ENCODE data around the gene SLC25A6.

Gene SLC25A6

DNA sequence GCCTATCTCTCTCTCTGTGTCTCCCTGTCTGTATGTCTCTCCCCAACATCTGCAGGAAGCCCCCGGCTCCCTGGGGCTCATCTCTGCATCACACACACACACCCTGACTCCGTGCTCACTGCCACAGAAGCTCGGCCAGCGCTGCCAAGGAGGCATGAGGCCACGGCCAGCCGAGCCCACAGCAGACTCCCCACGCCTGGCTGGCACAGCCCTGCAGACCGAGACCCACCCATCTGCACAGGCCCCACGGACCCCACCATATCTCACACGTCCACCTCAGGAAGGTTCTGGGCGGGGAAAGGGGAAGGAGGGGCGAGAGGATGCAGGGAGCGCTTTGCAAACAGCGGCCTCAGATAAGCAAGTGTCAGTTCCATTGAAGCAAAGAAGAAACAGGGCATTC is 28.5 kb upstream of the SLC25A6 start:
- Histone ChIP-seq H3K9ac (no peak overlapping the region), H3K4me2 (no peak overlapping the region), H3K4me1 (ENCODE audit: low read depth, poor library complexity, severe bottlenecking) (no peaks in the 10 kb centered on the region), H3K4me3 (IDR thresholded peaks at IDR 0.05; ENCODE audit: insufficient read depth, low read depth, low read length) (no peak overlapping the region), H4K20me1 (ENCODE audit: insufficient read depth) (no peaks in the 10 kb centered on the region), H3K36me3 (ENCODE audit: insufficient read depth) (no peaks in the 10 kb centered on the region), H3K27ac (no peak overlapping the region), H2AFZ (ENCODE audit: low read depth) (no peak overlapping the region), H3K79me2 (ENCODE audit: insufficient read depth, low read depth) (no peaks in the 10 kb centered on the region), H3K27me3 (ENCODE audit: insufficient read depth, low read depth) (no peaks in the 10 kb centered on the region)
- TF ChIP-seq, protein P1, sequence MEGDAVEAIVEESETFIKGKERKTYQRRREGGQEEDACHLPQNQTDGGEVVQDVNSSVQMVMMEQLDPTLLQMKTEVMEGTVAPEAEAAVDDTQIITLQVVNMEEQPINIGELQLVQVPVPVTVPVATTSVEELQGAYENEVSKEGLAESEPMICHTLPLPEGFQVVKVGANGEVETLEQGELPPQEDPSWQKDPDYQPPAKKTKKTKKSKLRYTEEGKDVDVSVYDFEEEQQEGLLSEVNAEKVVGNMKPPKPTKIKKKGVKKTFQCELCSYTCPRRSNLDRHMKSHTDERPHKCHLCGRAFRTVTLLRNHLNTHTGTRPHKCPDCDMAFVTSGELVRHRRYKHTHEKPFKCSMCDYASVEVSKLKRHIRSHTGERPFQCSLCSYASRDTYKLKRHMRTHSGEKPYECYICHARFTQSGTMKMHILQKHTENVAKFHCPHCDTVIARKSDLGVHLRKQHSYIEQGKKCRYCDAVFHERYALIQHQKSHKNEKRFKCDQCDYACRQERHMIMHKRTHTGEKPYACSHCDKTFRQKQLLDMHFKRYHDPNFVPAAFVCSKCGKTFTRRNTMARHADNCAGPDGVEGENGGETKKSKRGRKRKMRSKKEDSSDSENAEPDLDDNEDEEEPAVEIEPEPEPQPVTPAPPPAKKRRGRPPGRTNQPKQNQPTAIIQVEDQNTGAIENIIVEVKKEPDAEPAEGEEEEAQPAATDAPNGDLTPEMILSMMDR (conservative IDR thresholded peaks at IDR 0.05; ENCODE audit: low read depth, low read length) = no peak

DNA sequence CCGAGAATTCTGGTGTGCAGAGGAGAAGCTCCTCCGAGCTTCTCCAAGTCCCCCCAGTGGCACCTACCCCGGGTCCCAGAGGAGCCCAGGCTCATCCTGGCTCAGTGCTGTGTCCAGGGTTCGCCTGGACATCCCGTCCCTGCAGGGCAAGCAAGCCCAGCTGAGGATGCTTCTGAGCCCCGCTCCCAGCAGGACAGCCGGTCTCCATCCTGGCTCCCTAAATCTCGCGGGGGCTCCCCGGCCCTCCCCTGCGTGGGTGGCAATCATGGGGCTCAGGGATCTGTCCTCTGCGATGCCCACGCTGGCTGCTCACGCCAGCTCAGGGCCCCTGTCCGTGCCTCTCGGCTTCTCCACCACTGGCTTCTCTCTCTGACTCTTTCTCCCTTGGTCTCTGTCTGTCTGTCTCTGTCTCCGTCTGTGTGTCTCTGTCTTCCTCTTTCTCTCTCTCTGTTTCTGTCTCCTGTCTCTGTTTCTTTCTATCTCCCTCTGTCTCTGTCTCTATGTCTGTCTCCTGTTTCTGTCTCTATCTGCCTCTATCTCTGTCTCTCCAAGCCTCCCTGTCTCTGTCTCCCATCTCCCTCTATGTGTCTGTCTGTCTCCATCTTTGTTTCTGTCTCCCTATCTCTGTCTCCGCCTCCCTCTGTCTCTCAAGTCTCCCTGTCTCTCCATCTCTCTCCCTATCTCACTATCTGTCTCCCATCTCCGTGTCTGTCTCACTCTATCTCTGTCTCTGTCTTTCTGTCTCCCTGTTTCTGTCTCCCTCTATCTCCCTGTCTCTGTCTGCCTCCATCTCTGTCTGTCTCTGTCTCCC is 27.8 kb upstream of the SLC25A6 start:
- Histone ChIP-seq H4K20me1 (ENCODE audit: insufficient read depth) (no peaks in the 10 kb centered on the region), H3K4me3 (IDR thresholded peaks at IDR 0.05; ENCODE audit: insufficient read depth, low read depth, low read length) (no peak overlapping the region), H3K27me3 (ENCODE audit: insufficient read depth, low read depth) (no peaks in the 10 kb centered on the region), H3K79me2 (ENCODE audit: insufficient read depth, low read depth) (no peaks in the 10 kb centered on the region), H3K36me3 (ENCODE audit: insufficient read depth) (no peaks in the 10 kb centered on the region), H3K27ac (no peak overlapping the region), H3K9ac (no peak overlapping the region), H3K4me2 (no peak overlapping the region), H2AFZ (ENCODE audit: low read depth) (no peak overlapping the region), H3K4me1 (ENCODE audit: low read depth, poor library complexity, severe bottlenecking) (no peaks in the 10 kb centered on the region)
- TF ChIP-seq, protein P1 (conservative IDR thresholded peaks at IDR 0.05; ENCODE audit: low read depth, low read length) = no peak

DNA sequence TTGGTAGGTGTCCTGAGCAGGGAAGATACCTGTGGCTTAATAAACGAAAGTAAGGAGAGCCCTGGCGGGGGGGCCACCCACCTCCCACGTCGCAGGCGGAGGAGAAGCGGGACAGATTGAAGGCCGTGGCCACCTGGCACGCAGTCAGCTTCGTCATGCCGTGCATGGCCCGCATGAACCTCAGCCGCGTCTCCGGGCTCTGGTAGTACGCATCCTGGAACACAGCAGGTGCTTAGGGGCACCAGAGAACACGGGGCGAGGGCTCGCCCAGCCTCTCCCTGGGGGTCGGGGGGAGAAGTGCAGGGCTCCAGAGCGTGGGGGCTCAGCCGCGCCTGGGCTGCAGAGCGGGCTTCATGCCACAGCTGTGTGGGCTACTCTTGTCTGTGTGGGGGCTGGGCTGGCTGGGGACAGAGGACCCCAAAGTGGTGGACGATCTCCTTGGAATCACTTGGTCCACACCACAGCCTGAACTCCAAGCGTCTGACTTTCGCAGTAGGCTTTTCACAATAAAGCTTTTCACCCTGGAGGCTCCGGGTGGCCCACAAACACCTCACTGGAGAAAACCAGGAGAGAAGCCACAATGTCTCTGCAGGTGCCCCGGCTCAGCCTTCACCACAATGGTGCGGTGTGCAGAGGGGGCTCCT is 27.1 kb upstream of the SLC25A6 start:
- H2AFZ ChIP-seq (ENCODE audit: low read depth) = no peak overlapping the region
- H3K4me2 ChIP-seq = no peak overlapping the region
- no peaks in the 10 kb centered on the region for H3K4me1 ChIP-seq (ENCODE audit: low read depth, poor library complexity, severe bottlenecking)
- no peaks in the 10 kb centered on the region for H3K27me3 ChIP-seq (ENCODE audit: insufficient read depth, low read depth)
- H4K20me1 ChIP-seq (ENCODE audit: insufficient read depth) = no peaks in the 10 kb centered on the region
- no peaks in the 10 kb centered on the region for H3K36me3 ChIP-seq (ENCODE audit: insufficient read depth)
- TF ChIP-seq, protein P1 (conservative IDR thresholded peaks at IDR 0.05; ENCODE audit: low read depth, low read length) = no peak
- no peaks in the 10 kb centered on the region for H3K79me2 ChIP-seq (ENCODE audit: insufficient read depth, low read depth)
- no peak overlapping the region for H3K27ac ChIP-seq
- no peak overlapping the region for H3K4me3 ChIP-seq (IDR thresholded peaks at IDR 0.05; ENCODE audit: insufficient read depth, low read depth, low read length)
- no peak overlapping the region for H3K9ac ChIP-seq

DNA sequence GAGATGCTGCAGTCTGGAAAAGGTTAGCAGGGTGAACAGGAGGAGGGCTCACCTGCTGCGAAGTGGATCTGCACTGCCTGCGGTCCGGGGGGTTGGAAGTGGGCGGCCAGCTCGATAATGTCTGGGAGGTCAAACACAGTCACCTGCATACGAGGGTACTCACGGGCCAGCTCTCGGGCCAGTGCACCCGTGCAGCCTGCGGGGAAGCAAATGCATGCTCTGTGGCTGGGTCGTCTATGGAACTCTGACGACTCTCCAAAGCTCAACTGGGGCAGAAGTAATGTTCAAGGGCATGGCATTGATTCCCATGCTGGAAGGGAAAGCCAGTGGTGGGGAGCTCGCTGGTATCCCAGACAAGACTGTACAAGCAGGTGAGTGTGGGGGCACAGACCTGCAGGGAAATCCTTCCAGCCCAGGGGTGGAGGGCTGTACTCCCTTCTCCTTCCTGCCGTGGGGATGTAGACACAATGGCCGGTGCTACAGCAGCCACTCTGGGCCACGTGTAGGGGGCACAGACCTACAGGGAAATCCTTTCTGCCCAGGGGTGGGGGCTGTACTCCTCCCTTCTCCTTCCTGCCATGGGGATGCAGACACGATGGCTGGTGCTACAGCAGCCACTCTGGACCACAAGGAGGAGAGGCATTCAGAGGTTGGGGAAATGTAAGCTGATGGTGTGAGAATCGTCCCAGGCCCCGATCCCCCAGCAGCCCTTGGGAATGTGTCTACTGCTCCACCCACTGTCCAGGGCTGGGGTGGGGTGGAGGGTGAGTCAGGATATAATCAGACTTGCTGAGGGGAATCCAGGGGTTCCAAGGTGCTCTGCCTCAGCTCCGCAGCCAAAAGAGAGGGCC is 26.2 kb upstream of the SLC25A6 start:
- H2AFZ ChIP-seq (ENCODE audit: low read depth) = no peak overlapping the region
- TF ChIP-seq, protein P1 (conservative IDR thresholded peaks at IDR 0.05; ENCODE audit: low read depth, low read length) = no peak
- H3K4me2 ChIP-seq = no peak overlapping the region
- H3K4me1 ChIP-seq (ENCODE audit: low read depth, poor library complexity, severe bottlenecking) = no peaks in the 10 kb centered on the region
- no peaks in the 10 kb centered on the region for H4K20me1 ChIP-seq (ENCODE audit: insufficient read depth)
- no peaks in the 10 kb centered on the region for H3K36me3 ChIP-seq (ENCODE audit: insufficient read depth)
- no peaks in the 10 kb centered on the region for H3K27me3 ChIP-seq (ENCODE audit: insufficient read depth, low read depth)
- H3K27ac ChIP-seq = no peak overlapping the region
- no peaks in the 10 kb centered on the region for H3K79me2 ChIP-seq (ENCODE audit: insufficient read depth, low read depth)
- no peak overlapping the region for H3K9ac ChIP-seq
- no peak overlapping the region for H3K4me3 ChIP-seq (IDR thresholded peaks at IDR 0.05; ENCODE audit: insufficient read depth, low read depth, low read length)
